Measurements from ENCODE around the gene DLGAP3. TPM values are rescaled to one million over a fixed set of nuclear protein-coding genes. Genes with fewer than 3 reads are reported as not detected.

DLGAP3 gene
- total RNA-seq, 6 donors from 2014 or later = under 0.01 to 0.57 (median 0.30) TPM; not detected in 1

DNA sequence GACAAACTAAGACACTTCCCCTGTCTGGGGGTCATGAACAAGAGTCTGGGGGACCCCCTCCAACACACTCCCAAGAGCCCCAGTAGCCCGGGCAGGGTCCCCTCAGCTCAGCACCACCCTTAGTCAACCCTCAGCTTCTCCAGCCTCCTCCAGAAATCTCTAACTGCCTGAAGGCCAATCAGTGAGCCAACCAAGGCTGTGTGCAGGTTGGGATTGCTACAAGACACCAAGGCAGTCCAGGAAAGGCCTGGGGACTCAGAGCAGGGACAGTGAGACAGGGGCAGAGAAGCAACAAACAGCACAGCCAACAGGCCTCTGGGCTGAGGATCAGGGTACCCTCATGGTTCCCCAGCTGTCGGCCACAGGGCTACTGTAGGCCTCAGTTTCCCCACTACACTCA is 83.2 kb downstream of the DLGAP3 start:
- Histone ChIP-seq H3K27me3 (no peaks in the 10 kb centered on the region), H3K4me3 (no peak overlapping the region), H3K36me3 (peaks cover 0 to 12% (median 3%) of the 10 kb centered on the region in 4 donors), H3K27ac (peak overlapping the region in 2 of 4 donors; percentile 21 to 22), H3K4me1 (peaks cover 33 to 58% (median 39%) of the 10 kb centered on the region in 4 donors), H3K9me3 (no peaks in the 10 kb centered on the region)
- ATAC-seq (ENCODE audit: low FRiP score in 2 of 2) (no peak), DNase-seq (no peak)
- no peak for TF ChIP-seq POLR2A (IDR thresholded peaks at IDR 0.05)
- no peak for TF ChIP-seq EP300 (IDR thresholded peaks at IDR 0.05)
- TF ChIP-seq POLR2AphosphoS5 (IDR thresholded peaks at IDR 0.05) = no peak
- TF ChIP-seq, protein P1, sequence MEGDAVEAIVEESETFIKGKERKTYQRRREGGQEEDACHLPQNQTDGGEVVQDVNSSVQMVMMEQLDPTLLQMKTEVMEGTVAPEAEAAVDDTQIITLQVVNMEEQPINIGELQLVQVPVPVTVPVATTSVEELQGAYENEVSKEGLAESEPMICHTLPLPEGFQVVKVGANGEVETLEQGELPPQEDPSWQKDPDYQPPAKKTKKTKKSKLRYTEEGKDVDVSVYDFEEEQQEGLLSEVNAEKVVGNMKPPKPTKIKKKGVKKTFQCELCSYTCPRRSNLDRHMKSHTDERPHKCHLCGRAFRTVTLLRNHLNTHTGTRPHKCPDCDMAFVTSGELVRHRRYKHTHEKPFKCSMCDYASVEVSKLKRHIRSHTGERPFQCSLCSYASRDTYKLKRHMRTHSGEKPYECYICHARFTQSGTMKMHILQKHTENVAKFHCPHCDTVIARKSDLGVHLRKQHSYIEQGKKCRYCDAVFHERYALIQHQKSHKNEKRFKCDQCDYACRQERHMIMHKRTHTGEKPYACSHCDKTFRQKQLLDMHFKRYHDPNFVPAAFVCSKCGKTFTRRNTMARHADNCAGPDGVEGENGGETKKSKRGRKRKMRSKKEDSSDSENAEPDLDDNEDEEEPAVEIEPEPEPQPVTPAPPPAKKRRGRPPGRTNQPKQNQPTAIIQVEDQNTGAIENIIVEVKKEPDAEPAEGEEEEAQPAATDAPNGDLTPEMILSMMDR (IDR thresholded peaks at IDR 0.05) = no peak
- WGBS, 2 donors = 97 to 100% methylated on average over 1 to 2 of the region's 2 CpGs

DNA sequence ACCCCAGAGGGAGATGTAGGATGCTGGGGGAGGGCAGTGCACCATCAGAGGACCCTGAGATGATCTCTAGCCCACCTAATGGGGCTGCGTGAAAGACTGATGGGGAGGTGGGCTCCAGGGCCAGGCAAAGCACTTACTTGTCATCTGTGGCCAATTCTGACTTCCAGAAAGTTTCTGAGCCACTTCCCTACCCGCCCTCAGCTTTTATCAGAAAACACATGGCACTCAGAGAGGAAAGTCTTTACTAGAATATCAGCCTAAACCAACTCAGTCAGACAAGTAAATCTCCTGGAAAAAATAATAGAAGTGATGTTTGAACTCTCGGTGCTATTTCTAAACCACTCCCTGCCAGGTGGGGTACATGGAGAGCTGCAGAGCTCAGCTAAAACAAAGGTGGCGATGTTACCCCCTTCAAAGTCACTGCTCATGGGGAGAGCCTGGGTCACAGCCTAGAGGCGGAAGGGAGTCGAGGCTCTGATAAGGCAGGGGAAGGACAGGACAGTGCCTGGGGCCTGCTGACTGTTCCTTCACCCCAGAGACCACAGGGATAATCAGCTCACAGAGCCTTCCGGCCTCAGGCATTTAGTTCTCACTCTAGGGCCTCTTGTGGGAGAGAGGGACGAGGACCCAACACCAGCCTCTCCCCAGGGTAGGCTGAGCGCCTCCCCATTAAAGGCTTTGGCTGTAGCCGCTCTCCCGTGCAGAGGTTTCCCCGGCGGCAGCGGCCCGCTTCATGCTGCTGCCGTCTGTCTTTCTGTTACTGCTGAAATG is 84.1 kb downstream of the DLGAP3 start:
- Histone ChIP-seq H3K36me3 (peaks cover 0 to 7% (median 3%) of the 10 kb centered on the region in 4 donors), H3K27ac (peak overlapping the region; percentile 28 to 88 (median 60)), H3K4me3 (no peak overlapping the region), H3K4me1 (peaks cover 33 to 50% (median 41%) of the 10 kb centered on the region in 4 donors), H3K27me3 (no peaks in the 10 kb centered on the region), H3K9me3 (no peaks in the 10 kb centered on the region)
- no peak for ATAC-seq (ENCODE audit: low FRiP score in 2 of 2)
- TF ChIP-seq POLR2AphosphoS5 (IDR thresholded peaks at IDR 0.05) = no peak
- TF ChIP-seq, protein P1 (IDR thresholded peaks at IDR 0.05) = no peak
- TF ChIP-seq POLR2A (IDR thresholded peaks at IDR 0.05) = no peak
- no peak for TF ChIP-seq EP300 (IDR thresholded peaks at IDR 0.05)
- no peak for DNase-seq
- 74 to 78% methylated on average over 16 of the region's 16 CpGs for WGBS, 2 donors

DNA sequence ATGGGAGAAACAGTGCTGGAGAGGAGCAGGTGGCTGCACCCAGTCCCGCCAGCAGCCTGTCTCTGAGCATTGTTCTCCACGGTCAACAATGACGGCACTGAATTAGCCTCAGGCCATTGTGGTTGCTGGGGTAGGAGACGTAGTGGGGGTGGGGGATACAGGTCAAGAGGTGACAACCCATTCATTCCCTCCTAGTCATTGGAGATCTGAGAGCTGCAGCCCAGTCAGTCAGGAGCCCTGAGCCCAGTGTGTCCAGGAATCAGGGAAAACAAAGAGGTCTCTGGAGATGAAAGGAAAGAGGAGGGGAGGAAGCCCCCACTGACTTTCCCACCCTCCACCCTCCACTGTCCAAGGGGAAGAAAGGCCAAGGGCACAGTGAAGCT is 85.2 kb downstream of the DLGAP3 start:
- peak overlapping the region; percentile 64 to 88 (median 72) for H3K27ac ChIP-seq
- no peak overlapping the region for H3K4me3 ChIP-seq
- H3K4me1 ChIP-seq = peaks cover 32 to 49% (median 44%) of the 10 kb centered on the region in 4 donors
- H3K36me3 ChIP-seq = peaks cover 0 to 7% (median 3%) of the 10 kb centered on the region in 4 donors
- H3K9me3 ChIP-seq = no peaks in the 10 kb centered on the region
- ATAC-seq (ENCODE audit: low FRiP score in 2 of 2) (no peak), DNase-seq (peak in 1 of 2 donors; percentile 19)
- no peaks in the 10 kb centered on the region for H3K27me3 ChIP-seq
- 58 to 85% methylated on average over 3 to 4 of the region's 4 CpGs for WGBS, 2 donors
- TF ChIP-seq POLR2A (IDR thresholded peaks at IDR 0.05) (no peak), EP300 (IDR thresholded peaks at IDR 0.05) (no peak), POLR2AphosphoS5 (IDR thresholded peaks at IDR 0.05) (no peak)
- TF ChIP-seq, protein P1 (IDR thresholded peaks at IDR 0.05) = no peak

DNA sequence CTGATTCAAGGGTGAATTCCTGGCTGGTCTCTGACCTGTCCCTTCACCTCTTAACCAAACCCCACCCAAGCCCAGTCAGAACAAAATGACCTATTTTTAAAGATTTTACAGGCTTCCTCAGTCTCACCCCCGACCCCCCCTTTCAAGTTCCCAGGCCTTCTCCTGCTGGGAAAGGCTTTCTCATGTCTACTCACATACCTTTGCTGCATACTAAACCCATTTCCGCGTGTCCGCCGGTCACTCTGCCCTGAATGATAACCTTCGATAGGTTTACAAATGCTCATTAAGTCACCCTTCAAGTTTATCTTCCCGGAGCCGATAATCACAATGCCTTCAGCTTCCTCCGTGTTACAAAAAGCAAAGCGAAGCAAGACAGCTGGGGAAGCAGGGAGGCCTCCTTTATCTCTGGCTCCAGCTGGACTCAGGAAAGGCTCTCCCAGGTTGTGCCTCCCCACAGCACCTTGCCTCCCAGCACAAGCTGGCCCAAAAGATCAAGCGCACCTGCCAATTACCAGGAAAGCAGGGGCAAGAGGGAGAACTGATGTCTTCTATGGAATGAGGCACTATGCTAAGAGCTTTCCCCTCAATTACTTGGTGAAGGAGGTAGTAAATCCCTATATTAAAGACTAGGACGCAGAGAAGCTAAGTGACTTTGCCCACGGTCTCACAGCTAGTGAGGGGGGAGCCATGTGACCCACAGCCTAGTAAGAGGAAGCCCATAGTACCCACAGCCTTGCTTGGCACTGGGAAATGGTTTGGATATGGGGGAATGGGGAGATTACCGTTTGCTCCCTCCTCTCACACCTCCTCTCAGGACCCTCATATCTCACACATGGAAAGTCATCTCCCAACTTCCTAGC is 85.8 kb downstream of the DLGAP3 start:
- Histone ChIP-seq H3K27me3 (no peaks in the 10 kb centered on the region), H3K27ac (peak overlapping the region; percentile 64 to 88 (median 72)), H3K4me1 (peaks cover 32 to 49% (median 44%) of the 10 kb centered on the region in 4 donors), H3K9me3 (no peaks in the 10 kb centered on the region), H3K36me3 (peaks cover 0 to 7% (median 3%) of the 10 kb centered on the region in 4 donors), H3K4me3 (no peak overlapping the region)
- ATAC-seq (ENCODE audit: low FRiP score in 2 of 2) (no peak), DNase-seq (peak in 1 of 2 donors; percentile 15)
- 42 to 60% methylated on average over 14 of the region's 14 CpGs for WGBS, 2 donors
- TF ChIP-seq POLR2AphosphoS5 (IDR thresholded peaks at IDR 0.05) = no peak
- no peak for TF ChIP-seq POLR2A (IDR thresholded peaks at IDR 0.05)
- TF ChIP-seq, protein P1 (IDR thresholded peaks at IDR 0.05) = no peak
- TF ChIP-seq EP300 (IDR thresholded peaks at IDR 0.05) = no peak

Measured in upper lobe of left lung (tissue), 6 donors.